LNCaP clone FGC (cell line): ENCODE measurements around the gene SLC25A17.
A peak's percentile ranks its signal among the peaks of the same experiment; 100 is the strongest.
"Not testable (repeated sequence)": the region's sequence is repeated elsewhere in the genome, so short reads cannot be mapped to it uniquely, and the experiment has no call there.

Source experiments
- DNase-seq: peaks from one replicate; pipeline ENCODE4 v3.0.0-alpha.2; 2011; ENCODE audit warnings: low read depth
- H3K4me3 ChIP-seq: 2 replicates; pipeline ENCODE4 v1.5.1; 2011; ENCODE audit warnings: mild to moderate bottlenecking, low read depth, low read length, control low read depth
- TF ChIP-seq, protein P1 (sequence below): IDR thresholded peaks from 2 replicates; pipeline ENCODE4 v1.5.1; 2012; ENCODE audit warnings: mild to moderate bottlenecking; ENCODE audit not compliant: control insufficient read depth, insufficient read depth; ENCODE audit errors: extremely low read depth

SLC25A17 gene, protein sequence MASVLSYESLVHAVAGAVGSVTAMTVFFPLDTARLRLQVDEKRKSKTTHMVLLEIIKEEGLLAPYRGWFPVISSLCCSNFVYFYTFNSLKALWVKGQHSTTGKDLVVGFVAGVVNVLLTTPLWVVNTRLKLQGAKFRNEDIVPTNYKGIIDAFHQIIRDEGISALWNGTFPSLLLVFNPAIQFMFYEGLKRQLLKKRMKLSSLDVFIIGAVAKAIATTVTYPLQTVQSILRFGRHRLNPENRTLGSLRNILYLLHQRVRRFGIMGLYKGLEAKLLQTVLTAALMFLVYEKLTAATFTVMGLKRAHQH

GRCh38 chr22:40818747-40819598 lies at the start of gene SLC25A17:
SLC25A17 (minus strand) TSS chr22:40819346; CDS start chr22:40819248, 98 bp downstream.
- peak; percentile 59 for DNase-seq
- H3K4me3 ChIP-seq: peak within 1 kb of the TSS; percentile 93
- TF ChIP-seq, protein P1, sequence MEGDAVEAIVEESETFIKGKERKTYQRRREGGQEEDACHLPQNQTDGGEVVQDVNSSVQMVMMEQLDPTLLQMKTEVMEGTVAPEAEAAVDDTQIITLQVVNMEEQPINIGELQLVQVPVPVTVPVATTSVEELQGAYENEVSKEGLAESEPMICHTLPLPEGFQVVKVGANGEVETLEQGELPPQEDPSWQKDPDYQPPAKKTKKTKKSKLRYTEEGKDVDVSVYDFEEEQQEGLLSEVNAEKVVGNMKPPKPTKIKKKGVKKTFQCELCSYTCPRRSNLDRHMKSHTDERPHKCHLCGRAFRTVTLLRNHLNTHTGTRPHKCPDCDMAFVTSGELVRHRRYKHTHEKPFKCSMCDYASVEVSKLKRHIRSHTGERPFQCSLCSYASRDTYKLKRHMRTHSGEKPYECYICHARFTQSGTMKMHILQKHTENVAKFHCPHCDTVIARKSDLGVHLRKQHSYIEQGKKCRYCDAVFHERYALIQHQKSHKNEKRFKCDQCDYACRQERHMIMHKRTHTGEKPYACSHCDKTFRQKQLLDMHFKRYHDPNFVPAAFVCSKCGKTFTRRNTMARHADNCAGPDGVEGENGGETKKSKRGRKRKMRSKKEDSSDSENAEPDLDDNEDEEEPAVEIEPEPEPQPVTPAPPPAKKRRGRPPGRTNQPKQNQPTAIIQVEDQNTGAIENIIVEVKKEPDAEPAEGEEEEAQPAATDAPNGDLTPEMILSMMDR: 0 out of 2 replicates have a peak, but pooled peaks have one; percentile 27

GRCh38 chr22:40868379-40868778 lies 49.2 kb upstream of the SLC25A17 start:
- H3K4me3 ChIP-seq, DNase-seq: not testable (repeated sequence)

- DNase-seq: no peak
- H3K4me3 ChIP-seq: no peak overlapping the region
- TF ChIP-seq, protein P1: no peak
Observed at GRCh38 chr22:40867109-40867508, 48.0 kb upstream of the SLC25A17 start.

GRCh38 chr22:40862537-40862936 lies 43.4 kb upstream of the SLC25A17 start:
- TF ChIP-seq, protein P1: no peak
- DNase-seq: no peak
- no peak overlapping the region for H3K4me3 ChIP-seq

GRCh38 chr22:40862013-40862412 lies 42.9 kb upstream of the SLC25A17 start, which contains the start of gene DNAJB7:
DNAJB7 (minus strand) TSS chr22:40862113; CDS start chr22:40861994, 119 bp downstream.
- TF ChIP-seq, protein P1: no peak
- no peak for DNase-seq
- H3K4me3 ChIP-seq: no peak within 1 kb of the TSS

DNA sequence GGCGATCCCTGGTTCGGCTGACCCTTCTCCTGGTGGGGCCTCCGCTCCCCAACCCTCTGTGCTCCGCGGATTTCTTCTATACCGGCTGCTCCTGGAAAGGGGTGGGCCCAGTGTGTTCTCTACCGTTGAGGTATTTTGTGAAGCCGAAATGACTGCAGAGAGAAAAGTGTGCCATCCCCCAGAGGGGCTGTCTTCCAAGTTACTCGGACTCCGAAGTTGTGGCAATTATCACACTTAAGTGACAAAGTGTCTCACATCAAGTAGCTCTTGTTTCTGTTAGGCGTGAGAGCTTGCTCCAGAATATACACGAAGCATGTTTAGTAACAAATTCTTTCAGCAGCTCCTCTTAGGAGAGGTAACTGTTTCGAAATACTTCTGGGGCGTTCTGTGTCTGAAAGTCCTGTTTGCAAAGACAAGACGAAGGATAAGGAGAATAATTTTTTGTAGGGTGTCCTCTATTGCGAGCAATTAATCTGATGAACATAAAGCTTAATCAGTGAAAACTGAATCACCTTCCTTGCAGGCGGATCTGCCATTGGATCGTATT lies 38.2 kb upstream of the SLC25A17 start:
- TF ChIP-seq, protein P1: no peak
- DNase-seq: no peak

More for the DNA sequence above, 38.2 kb upstream of the SLC25A17 start:
- peak overlapping the region; percentile 98 for H3K4me3 ChIP-seq
